Measurements from ENCODE around the gene DUSP1.
"Not testable (repeated sequence)": the region's sequence is repeated elsewhere in the genome, so short reads cannot be mapped to it uniquely, and the experiment has no call there.

DUSP1 gene

DNA sequence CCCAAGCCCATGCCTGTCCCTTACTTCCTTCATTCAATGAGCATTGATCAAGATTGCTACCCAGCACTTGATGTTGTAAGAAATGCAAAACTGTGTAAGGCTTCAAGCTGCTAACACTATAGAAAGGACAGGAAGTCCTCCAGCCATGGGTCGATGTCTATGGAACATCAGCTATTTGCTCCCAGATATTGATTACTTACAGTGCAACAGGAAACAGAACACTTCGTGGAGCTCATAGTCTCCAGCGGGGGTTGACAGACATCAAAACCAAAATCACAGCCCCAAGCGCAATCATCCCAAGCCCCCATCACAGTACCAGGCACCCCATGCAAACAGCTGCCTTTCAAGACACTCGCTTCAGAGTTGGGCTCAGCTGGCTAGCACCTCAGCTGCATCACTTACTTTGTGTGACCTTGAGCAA, 26.8 kb upstream of the DUSP1 start:
- no peak for DNase-seq

- DNase-seq = no peak
Observed at GRCh38 chr5:172796306-172796705, 25.3 kb upstream of the DUSP1 start.

DNA sequence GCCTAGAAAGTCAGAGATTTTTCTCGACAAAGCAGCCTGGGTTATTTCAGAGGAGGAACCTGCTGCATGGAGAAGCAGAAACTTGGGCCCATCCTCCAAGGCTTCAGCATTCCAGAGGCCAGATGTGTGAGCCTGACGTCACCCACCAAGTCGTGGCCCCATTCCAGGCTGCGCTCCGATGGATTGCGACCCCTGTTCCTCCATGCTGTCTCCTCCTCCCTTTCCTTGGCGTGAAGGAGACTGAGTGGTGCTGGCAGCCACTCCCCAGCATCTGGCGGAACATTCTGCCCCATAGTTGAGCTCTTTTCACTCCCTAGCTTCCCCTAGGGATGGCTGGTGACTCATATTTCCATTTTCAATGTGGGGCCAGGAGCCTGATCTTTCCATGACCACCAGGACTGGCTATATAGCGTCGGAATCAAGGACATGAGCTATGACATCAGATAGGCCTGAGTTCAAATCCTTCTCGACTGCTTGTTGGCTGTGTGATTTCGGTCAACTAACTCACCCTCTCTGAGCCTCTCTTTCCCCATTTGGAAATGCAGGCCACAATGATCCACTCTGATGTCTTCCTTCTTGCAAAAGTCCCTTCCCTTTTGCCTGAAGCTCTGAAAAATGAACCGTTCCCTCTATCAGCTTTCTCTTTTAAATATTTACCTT, 24.5 kb upstream of the DUSP1 start:
- DNase-seq = no peak

DNA sequence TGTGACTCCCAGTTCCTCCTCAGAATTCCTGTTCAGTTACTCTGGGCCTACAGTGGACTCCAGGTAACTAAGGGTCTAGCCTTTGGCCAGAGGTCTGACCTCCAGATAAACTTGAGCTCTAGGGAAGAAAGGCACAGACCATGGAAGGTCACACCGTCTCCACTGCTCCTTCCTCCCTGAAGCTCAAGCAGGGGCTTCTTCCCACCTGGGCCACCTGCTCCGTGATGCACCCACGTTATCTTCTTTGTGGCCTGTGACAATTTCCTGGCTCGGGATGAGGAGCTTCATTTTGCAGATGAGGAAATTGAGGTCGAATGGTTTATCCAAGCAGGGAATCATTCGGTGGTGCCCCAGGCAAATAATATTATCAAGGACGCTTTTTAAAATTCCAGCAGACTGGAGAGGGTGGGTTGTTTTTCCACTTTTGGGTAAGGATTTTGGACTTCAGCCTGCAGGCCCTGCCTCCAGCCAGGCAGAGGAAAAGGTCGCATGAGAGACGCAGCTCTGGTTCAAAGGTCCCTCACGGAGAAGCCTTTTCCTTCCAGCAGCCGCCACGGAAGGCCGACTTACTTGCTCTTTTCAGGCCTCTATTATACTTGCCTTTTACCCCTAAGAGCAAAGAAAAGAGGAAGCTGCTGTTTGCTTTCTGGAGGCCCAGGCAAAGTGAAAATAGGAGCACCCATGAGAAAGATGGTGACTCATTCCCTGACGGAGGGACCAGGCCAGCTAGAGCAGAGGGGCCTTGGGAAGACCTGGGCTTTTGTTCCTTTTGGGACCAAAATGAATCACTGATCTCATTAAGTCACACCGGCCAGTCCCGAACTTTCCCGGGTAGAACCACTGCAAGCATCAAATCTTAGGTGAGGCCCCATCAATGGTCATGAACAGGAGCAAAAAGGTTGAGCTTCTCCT, 22.8 kb upstream of the DUSP1 start:
- no peak for DNase-seq

- DNase-seq = no peak
Observed at GRCh38 chr5:172792701-172793570, 21.9 kb upstream of the DUSP1 start.

DNA sequence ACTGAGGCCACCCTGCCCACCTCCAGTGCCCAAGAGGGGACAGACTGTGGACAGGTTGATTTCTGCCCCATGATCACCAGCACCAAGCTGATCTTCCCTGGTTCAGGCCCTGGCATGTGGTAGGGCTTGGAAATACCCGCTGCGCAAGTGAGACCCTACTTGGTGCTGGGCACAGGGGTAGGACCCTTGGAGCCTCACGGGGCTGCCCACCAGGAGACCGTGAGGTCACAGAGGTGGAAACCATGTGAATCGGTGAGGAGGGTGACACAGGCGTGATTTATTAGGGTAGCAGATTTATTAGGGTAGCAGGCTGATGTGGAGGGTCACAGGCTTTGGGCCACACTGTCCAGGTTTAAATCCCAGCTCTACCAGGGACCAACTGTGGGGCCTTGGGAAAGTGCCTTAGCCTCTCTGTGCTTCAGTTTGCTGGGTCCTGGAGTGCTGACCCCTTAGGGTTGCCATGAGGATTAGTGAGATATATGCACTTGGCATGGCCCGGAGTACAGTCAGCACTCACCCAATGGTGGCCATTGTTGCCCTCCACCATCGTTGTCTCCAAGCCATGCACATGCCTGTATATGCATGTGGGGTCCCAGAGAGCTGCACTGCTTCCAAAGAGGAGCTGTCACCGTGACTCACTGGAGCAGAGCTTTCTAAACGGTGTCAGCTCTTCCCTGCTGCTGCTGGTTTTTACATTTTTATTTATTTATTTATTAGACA, 20.9 kb upstream of the DUSP1 start:
- DNase-seq = no peak

- no peak for DNase-seq
Observed at GRCh38 chr5:172791286-172791685, 20.3 kb upstream of the DUSP1 start.

DNA sequence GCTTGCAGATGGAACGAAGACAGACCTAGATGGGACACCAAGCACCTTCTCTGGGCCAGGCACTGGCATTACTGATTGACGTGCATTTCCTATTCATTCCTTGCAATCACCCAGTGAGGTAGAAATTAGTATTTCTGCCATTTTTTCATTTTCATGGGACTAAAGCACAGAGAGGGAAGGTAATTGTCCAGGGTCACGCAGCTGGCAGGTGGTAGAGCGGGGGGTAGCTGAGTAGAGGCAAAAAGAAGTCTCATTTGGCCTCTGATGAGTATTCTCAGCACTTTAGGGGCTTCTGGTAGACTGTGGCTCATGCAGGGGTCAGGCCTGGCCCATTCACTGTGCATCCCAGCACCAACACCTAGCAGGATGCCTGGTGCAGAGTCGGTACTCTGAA, 19.5 kb upstream of the DUSP1 start:
- no peak for DNase-seq

DNA sequence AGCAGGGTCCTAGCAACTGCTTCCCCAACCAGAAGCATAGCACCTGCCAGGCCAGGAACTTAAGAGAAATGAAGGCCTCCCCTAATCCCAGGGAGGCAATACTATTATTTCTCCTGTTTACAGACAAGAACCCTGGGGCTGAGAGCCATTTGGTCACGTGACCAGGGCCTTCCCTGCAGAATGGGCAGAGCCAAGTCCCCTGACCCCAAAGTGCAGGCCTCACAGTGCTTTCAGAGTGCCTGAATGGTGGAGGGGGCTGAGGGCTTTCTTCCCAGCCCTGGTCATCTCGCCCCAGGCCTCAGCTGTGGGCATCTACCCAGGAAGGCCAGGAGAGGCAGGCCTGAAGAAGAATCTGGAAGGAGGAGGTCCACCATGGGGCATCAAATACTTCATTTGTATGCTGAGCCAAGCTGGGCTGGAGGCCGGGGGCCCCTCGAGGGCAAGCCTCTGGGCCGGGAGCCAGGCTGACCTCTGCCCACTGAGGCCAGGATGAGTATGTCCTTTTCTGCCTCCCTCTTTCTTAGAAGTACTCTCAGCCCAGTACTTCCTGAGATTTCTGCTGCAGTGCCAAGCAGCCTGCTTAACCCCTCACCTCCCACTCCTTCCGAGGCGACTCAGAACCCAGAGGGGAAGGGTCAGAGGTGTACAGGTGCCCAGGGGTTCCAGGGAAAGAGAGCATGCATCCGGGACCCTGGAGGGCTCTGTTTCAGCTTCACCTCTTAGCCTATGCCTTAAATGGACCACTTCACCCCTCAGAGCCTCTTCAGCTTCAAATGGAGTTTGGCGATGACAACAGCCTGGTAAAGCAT, 18.9 kb upstream of the DUSP1 start:
- DNase-seq = no peak

- DNase-seq = no peak
Observed at GRCh38 chr5:172788771-172789686, 18.0 kb upstream of the DUSP1 start.

DNA sequence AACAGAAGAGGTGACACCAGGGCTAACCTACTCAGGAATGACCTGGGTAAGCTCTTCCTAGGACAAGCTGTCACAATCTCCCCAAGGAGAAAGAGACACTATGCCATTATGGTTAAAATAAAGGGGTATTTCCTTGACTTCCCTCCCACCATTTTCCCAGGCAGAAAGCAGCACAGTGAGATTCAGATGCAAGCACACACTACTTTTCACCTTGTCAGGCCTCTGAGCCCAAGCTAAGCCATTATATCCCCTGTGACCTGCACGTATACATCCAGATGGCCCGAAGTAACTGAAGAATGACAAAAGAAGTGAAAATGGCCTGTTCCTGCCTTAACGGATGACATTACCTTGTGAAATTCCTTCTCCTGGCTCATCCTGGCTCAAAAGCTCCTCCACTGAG, 16.5 kb upstream of the DUSP1 start:
- DNase-seq = not testable (repeated sequence)

- no peak for DNase-seq
Observed at GRCh38 chr5:172786736-172787462, 15.9 kb upstream of the DUSP1 start.

GRCh38 chr5:172785429-172786088, 14.6 kb upstream of the DUSP1 start:
- DNase-seq = no peak

- DNase-seq = not testable (repeated sequence)
Observed at GRCh38 chr5:172784162-172784561, 13.2 kb upstream of the DUSP1 start.

GRCh38 chr5:172783319-172783718, 12.3 kb upstream of the DUSP1 start:
- DNase-seq = not testable (repeated sequence)

DNA sequence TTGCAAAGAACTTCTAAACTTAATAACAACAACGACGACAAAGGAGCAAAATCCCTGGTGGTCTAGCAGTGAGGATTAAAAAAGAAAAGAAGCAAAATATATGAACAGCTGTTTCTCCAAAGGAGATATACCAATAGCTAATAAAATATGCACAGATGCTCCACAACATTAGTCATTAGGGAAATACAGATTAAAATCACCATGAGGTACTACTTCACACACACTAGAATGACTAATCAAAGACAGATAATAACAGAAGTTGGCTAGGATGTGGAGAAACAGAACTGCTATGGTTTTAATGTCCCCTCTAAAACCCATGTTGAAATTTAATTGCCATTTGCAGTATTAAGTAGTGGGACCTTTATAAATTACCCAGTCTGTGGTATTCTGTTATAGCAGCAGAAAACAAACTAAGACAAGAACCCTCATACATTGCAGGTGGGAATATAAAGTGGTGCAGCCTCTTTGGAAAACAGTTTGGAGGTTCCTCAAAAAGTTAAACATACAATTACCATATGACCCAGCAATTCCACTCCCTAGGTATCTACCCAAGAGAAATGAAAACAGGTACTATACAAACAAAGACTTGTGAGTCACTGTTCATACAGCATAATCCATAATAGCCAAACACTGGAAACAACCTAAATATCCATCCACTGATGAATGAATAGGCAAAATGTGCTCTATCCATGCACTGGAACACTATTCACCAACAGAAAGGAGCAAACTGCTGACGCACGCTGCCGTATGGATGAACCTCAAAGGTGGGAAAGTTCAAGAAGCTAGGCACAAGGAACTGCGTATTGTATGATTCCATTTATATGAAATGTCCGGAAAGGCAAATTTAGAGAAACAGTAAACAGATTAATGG, 11.4 kb upstream of the DUSP1 start:
- DNase-seq = no peak

- DNase-seq = no peak
Observed at GRCh38 chr5:172779691-172780341, 8.8 kb upstream of the DUSP1 start.

All from central memory CD4-positive, alpha-beta T cell (primary cell).